Suppressor macrophage treated with lipopolysaccharide for 4 hours (primary cell): ENCODE measurements around the gene EGFL7.
A peak's percentile ranks its signal among the peaks of the same experiment; 100 is the strongest.

Experiments used
- DNase-seq: peaks from one replicate; pipeline ENCODE4 v3.0.0-alpha.2; 2020

The EGFL7 gene

DNA sequence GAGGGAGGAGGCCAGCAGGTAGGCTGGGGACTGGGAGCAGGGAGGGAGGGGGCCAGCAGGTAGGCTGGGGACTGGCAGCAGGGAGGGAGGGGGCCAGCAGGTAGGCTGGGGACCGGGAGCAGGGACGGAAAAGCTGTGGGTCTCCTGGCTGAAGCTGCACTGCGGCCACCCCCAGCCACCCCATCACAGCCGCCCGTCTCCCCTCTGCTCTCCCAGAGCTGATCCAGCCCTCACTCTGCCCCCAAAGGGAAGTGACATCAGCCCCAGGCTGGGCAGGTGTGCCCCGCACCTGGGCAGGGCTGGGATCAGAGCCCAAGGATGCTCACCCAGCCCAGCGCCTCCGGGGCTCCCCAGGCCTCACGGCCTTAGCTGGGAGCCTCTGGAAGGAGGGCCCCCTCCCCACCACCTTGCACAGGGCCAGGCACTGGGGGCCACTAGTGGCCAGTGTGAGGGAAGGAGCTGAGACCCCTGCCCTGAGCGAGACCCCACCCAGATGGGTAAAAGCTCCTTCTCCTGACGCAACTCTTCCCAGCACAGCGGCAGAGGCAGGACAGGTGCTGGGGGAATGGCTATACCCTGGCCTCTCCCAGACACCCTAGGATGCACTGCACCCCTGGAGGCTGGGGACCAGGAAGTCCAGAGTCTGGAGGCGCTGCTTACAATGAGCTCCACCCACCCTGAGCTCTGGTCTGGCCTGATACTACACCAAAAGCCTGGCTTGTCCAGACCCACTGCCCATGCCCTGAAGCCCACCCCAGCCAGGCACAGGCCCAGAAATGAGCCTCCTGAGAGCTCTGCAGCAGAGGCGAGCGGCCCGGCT lies 13.0 kb downstream of the EGFL7 start:
- DNase-seq, result no peak

DNA sequence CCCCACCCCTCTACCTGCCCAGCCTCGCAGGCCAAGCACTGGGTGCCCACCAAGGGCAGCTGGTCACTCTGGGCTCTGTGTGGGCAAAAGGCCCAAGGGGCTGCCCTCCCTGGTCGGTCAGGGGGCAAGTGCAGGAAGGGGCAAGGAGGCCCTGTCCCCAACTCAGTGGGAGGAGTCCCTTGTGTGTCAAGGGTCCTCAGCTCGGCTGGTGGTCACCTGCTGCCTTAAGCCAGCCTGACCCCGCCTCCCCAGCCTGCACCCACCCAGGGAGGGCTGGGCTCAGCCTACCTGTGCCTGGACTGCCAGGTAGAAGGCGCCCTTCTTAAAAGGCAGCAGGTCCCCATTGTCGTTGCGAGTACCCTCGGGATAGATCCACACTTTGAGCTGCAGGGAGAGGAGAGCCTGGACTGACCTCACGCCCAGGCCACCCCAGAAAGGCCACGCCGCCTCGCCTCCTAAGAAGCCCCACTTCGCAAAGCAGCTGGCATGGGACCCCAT lies 13.6 kb downstream of the EGFL7 start:
- DNase-seq, result no peak

- no peak for DNase-seq
Observed at GRCh38 chr9:136676920-136677686, 14.4 kb downstream of the EGFL7 start.

GRCh38 chr9:136678034-136678433 lies 15.3 kb downstream of the EGFL7 start:
- DNase-seq, result no peak

GRCh38 chr9:136678624-136679023 lies 15.9 kb downstream of the EGFL7 start:
- peak; percentile 56 for DNase-seq

GRCh38 chr9:136679431-136679941 lies 16.8 kb downstream of the EGFL7 start:
- peak; percentile 87 for DNase-seq

GRCh38 chr9:136681029-136681428 lies 18.3 kb downstream of the EGFL7 start:
- DNase-seq, result no peak

DNA sequence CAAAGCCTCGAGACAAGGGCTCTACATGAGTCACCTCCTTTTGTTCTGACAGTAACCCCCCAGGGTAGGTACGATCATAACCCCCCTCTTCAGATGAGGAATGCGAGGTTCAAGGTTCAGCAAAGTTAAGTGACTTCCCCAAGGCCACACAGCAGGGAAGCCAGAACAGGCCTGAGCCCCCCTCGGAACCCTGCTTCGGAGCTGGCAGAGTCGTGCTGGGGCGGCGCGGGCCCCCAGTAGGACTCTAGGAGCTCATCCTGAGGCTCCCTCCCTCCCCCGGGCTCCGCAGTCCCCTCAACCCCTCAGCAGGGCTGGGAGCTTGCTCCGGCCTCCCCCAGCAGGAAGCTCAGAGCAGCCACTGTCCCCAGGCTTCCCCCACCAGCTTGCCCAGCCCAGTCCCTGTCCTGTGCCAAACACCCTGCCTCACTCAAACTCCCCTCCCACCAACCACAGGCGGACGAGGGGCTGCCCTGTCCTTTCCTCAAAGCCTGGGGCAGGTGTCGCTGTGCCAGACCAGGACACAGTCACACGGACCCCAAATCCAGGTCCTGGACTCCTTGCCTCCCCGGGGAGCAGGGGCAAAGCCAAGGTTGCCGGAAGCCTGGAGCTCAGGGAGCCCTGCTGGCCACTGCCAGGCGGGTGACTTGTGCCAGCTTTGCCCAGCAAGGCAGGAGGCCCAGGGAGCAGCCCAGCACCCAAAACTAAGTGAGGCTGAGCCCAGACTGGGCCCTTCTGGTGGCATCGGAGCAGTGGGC lies 19.4 kb downstream of the EGFL7 start:
- no peak for DNase-seq

DNA sequence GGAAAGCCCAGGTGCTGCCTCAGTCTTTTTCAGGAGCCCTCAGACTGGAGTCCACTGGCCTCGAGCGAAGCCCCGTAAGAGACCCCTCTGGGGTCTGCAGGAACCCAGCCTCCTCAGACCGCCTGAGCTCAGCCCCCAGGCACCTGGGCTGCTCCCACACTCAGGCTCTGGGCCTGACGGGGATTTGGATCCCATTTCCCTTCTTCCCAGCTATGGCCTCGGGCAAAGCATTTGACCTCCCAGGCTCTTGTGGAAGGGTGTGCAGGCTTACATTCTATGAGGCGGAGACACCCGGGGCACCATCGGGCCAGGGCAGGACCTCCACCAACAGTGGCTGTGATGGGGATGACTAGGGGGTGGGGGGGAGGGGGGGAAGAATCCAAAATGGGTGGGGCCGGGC lies 20.0 kb downstream of the EGFL7 start:
- no peak for DNase-seq

DNA sequence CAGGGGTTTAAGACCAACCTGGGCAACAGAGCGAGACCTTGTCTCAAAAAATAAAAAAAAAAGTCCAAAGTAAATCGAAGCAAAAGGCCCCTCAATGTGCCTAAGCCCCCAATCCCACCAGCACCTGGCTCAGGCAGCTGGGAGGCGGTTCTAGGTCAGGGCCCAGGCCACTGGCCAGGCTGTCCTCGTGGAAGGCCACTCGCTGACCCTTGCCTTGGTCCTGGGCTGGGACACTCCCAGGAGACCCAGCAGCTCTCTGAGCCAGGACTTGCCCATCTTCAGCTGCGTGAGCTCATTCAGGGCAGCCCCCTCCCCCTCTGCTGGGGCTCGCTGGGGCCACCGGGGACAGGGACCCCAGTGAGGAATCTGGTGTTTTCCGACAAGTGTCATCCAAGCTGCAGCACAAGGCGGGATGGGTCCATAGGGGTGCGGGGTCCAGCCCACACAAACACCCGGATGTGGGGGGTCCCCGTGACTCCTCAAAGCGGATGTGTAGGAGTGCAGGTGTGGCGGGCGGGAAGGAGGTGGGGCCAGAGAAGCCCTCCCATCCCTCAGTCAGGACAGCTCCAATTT lies 20.5 kb downstream of the EGFL7 start:
- no peak for DNase-seq

DNA sequence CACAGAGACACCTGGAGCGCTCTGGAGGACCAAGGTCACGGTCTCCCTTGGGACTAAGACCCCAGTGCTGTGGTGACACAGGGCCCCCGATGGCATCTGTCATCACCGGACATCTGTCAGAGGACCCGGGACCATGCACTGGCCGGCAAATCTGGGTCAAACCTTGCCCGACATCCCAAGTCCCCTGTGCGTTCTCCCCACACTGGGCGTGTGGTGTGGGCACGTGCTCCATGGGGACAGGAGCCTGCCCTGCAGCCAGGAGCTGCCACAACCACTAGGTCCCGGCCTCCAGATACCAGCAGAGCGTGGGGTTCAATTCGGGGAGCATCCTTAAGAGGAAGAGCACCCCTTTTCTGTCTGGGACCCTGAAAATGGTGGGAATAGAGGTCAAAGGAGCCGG lies 21.0 kb downstream of the EGFL7 start:
- no peak for DNase-seq

GRCh38 chr9:136684339-136684738 lies 21.6 kb downstream of the EGFL7 start:
- no peak for DNase-seq

DNA sequence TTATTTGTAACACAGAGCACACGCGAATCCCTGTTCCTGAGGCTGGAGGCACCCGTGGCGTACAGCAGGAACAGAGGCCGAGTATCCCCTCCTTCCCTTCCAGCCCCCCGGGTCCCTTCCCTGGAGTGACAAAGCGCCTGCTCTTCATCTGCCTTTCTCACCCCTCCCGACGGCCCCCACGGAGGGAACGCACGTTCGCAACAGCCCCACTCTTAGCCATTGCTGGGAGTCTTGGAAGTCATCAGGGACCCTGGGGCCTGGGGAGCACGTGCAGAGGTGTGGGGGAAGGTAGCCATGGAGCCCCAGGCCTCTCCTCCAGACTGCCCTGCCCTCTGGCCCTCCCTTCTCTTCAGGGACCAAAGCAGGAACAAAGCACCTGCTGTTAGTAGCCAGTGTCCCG lies 22.1 kb downstream of the EGFL7 start:
- no peak for DNase-seq

DNA sequence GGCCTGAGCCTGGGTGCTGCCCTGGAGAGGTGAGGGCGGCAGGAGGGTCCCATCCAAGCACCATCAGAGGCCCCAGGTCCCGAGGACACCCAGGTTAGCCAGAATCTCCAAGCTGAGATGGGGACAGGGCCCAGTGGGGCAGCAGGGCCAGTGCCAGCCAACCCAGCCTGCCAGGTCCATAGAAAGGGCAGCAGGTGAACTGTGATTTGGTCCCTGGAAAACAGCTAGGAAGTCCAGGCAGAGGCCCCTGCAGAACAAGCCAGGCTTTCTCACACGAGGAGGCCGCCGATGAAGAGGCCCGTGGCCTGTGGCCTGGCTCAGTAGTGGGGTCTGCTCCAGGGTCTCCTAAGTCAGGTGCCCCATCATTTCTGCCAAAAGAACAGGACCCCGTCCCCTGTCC lies 22.5 kb downstream of the EGFL7 start:
- no peak for DNase-seq

DNA sequence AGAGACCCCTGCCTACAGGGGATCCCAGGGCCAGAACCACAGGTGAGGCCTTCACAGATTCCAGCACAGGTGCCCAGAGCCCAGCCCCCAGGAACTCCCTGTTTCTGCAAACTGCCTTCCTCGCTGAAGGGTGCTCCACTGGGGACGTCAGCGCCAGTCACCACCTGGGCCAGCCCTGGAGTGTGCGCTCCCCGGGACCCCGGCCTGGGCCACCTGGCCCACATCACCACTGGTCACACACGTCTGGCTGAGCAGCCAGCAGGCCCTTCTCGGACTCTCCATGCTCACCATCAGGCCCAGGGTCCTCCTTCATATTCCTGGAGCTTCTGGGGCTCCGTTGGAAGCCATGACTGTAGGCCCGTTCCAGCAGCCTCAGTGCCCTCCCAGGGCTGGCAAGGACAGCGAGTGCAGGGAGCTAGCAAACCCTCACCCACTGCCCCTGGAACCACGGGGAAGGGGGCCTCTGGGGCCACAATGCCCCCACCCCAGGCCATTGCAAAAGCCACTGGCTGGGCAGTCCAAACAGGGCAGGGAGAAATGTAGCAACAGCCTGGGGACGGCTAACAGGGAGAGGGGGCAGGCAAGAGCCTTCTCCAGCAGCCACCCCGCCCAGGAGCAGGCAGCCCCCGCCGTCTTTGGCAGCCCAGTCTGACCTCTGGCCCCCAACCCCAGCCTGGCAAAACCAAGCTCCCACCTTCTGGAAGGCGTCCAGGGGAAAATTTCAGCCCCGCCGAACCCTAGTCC lies 23.2 kb downstream of the EGFL7 start:
- no peak for DNase-seq

- DNase-seq, result no peak
Observed at GRCh38 chr9:136686534-136686793, 23.7 kb downstream of the EGFL7 start.

DNA sequence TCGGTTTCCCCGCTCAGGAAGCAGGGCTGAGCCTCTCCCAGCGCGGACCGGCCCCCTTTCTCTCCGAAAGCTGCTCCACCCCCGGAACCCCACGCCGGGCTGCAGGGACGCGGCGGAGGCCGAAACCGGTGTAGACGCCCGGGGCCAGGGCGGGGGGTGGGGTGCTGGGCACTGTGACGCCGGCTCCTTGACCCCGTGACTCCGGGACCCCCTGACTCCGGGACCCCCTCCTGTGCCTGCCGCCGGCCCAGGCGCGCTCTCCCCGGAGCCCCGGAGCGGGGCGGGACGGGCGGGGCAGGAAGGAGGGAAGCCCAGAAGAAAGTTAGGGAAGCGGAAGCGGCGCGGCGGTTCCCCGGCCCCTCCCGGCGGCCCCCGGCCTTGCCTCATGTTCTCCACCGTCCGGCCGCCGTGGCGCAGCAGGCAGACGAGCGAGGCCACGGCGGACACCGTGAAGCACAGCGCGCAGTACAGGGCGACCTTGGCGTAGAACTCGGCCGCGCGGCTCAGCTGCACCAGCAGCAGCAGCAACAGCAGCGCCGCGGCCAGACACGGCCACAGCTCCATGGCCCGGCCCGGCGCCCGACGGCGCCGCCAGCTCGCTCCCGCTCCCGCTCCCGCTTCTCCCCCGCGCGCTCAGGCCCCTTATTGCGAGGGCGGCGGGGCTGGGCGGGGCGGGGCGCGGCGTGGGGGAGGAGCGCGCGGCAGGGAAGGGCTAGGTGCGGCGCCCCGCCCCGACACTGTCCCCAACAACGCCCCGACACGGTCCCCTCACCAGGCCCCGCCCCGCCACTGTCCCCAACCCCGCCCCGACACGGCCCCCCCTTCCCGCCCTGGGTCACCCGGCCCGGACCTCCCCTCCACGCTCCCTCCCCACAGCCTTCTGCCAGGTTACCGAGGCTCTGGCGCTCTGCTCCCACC lies 24.3 kb downstream of the EGFL7 start, which contains the start of gene AGPAT2:
Gene AGPAT2, minus strand, starts transcription at position 664 of the 918 bp plus-strand sequence. Its CDS starts 100 bp downstream, at position 564.
- peak; percentile 76 for DNase-seq

GRCh38 chr9:136687721-136688223 lies 25.1 kb downstream of the EGFL7 start:
- no peak for DNase-seq

DNA sequence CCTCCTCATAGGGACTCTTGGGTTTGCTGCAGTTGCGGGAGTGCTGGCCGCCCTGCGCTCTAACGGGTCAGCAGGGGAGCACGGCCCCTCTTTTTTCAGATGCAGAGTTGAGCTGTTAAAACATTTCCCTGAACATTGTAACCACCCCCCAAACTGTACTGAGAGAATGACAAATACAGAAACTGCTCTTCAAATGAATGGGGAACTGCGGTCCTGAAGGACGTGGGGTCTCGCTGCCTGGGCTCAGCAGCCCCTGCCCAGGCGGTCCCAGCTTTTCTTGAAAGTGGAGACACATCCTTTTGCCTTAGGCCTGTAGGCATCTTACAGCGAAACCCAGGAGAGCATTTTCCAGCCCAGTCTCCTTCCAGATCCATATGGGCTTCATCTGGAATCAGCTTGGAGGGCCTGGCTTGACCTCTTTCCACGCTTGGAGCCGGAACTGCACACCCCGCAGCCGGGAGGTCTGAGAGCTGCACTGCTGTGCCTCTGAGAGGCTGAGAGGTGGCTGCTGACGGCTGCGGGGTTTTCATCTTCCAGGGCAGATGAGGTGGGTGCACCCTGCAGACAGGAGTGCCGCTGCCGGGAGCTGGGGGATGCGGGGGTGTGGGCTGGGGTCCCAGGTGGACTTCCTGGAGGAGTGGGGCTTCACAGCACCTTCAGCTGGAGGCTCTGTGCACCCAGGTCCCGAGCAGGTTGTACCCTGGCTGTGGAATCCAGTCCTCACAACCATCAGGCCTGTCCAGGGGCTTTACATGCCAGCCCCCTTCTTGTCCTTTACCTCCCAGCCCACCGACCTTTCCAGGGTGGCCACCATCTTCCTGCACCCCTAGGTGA lies 25.8 kb downstream of the EGFL7 start:
- DNase-seq, result no peak

DNA sequence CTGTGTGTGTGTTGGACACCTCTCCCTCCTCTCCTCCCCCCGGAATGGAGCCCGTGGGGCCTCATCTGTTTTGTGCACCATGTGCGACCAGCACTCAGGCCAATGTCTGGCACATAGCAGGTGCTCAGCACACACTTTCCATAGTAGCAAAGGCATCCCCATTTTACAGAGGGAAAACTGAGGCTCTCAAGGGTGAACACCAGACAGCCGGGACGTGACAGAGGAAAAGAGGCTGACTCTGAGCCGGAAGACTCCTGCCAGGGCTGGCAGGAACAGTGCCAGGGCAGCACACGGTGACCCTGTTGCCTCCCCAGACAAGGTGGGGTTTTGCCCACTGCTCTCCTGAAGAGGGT lies 26.4 kb downstream of the EGFL7 start:
- no peak for DNase-seq
